ENCODE measurements around the gene DTX3.
A peak's percentile ranks its signal among the peaks of the same experiment; 100 is the strongest.
"Not testable (repeated sequence)": the region's sequence is repeated elsewhere in the genome, so short reads cannot be mapped to it uniquely, and the experiment has no call there.

Gene DTX3

DNA sequence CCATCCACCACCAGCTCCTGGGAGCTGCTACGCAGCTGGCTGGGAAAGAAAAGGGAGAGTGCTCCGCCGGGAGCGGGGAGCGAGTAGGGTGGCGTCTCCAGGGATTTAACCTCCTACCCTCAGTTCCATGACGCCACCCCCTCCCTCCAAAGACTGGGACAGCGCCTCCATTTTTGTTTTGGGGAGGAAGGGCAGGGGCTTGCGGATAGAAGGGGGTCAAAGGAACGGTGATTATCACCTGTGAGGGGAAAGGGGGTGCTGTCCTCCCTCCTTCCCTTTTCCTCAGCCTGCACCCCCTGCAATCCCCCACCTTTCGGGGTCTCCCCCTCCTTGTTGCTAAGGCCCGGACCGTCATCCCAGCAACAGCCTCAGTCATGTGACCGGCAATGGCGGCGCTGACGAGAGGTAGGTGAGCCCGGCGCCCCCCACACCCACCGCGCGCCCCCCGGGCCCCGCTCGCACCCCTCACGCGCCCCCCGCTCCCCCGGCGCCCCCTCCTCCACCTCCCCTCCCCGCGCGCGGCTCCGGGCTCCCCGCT is at the start of gene DTX3:
Gene DTX3 (plus strand): TSS at position 371 of the 538 bp plus-strand sequence. CDS start 1,694 bp downstream, outside the sequence.
- DNase-seq (ENCODE audit: low read depth): peak; percentile 44

DNA sequence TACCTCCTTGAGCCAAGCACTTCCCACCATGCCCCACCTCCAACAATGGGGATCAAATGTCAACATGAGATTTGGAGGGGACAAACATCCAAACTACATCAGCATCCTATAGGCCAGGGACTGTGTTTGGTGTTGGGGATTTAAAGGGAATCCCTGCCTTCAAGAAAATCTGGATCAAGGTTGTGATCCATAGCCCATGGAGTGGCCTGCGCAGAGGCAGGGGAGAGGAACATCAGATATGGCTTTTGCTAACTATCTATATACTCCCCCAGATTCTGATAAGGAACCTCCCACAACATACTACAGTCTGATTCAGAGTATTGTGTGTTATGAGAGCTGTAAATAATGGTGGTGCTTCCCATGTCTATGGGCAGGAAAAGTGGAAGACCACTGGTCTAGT is 49.7 kb upstream of the DTX3 start:
- H3K4me3 ChIP-seq (ENCODE audit: low read depth, low read length): no peak overlapping the region
- DNase-seq (ENCODE audit: low read depth): no peak
- TF ChIP-seq, protein P1, sequence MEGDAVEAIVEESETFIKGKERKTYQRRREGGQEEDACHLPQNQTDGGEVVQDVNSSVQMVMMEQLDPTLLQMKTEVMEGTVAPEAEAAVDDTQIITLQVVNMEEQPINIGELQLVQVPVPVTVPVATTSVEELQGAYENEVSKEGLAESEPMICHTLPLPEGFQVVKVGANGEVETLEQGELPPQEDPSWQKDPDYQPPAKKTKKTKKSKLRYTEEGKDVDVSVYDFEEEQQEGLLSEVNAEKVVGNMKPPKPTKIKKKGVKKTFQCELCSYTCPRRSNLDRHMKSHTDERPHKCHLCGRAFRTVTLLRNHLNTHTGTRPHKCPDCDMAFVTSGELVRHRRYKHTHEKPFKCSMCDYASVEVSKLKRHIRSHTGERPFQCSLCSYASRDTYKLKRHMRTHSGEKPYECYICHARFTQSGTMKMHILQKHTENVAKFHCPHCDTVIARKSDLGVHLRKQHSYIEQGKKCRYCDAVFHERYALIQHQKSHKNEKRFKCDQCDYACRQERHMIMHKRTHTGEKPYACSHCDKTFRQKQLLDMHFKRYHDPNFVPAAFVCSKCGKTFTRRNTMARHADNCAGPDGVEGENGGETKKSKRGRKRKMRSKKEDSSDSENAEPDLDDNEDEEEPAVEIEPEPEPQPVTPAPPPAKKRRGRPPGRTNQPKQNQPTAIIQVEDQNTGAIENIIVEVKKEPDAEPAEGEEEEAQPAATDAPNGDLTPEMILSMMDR (conservative IDR thresholded peaks at IDR 0.05; ENCODE audit: low read depth, low read length): no peak

More for the DNA sequence above, at the start of gene DTX3:
- H3K4me3 ChIP-seq (ENCODE audit: low read depth, low read length): peak within 1 kb of the TSS; percentile 83
- TF ChIP-seq, protein P1 (conservative IDR thresholded peaks at IDR 0.05; ENCODE audit: low read depth, low read length): peak; percentile 5

DNA sequence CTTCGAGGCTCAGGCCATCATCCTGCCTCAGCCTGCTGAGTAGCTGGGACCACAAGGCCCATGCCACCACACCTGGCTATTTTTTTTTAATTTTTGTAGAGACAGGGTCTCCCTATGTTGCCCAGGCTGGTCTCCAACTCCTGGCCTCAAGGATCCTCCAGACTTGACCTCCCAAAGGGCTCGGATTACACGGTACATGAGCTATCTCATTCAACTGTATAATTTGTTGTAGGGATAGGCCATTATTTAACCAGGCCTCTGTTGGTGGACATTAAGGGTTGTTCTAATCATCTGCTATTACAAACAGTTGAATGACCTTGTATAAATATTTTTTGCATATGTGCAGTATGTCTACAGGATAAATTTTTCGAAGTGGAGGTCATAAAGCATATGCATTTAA is 45.8 kb upstream of the DTX3 start:
- TF ChIP-seq, protein P1 (conservative IDR thresholded peaks at IDR 0.05; ENCODE audit: low read depth, low read length): no peak
- no peak for DNase-seq (ENCODE audit: low read depth)
- H3K4me3 ChIP-seq (ENCODE audit: low read depth, low read length): no peak overlapping the region

DNA sequence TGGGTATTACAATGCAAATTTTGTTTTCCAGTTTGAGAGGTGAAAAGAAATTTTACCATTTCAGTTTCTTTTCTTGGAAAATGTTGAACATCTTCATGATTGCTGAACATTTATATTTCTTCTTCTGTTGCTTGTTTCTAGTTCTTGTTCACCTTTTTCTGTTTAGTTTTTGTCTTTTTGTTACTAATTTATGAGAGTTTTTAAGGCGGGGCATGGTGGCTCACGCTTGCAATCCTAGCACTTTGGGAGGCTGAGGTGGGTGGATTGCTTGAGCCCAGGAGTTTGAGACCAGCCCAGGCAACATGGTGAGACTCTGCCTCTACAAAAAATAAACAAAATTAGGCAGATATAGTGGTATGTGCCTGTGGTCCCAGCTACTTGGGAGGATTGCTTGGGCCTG is 44.1 kb upstream of the DTX3 start:
- DNase-seq (ENCODE audit: low read depth): no peak
- TF ChIP-seq, protein P1 (conservative IDR thresholded peaks at IDR 0.05; ENCODE audit: low read depth, low read length): no peak
- H3K4me3 ChIP-seq (ENCODE audit: low read depth, low read length): no peak overlapping the region

DNA sequence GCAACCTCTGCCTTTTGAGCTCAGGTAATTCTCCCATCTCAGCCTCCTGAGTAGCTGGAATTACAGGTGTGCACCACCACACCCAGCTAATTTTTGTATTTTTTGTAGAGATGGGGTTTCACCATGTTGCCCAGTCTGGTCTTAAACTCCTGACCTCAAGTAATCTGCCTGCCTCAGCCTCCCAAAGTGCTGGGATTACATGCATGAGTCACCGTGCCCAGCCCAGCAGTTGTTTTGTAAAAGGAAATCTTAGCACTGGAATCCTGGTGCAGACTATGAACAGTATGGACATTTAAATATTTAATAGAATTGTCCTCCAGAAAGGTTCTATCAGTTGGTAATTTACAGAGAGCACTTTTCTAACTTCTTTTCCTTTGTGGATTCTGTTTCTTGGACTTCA is 43.5 kb upstream of the DTX3 start:
- DNase-seq (ENCODE audit: low read depth): peak; percentile 30
- H3K4me3 ChIP-seq (ENCODE audit: low read depth, low read length): not testable (repeated sequence)

GRCh38 chr12:57563358-57563757 is 41.3 kb upstream of the DTX3 start:
- no peak for DNase-seq (ENCODE audit: low read depth)
- TF ChIP-seq, protein P1 (conservative IDR thresholded peaks at IDR 0.05; ENCODE audit: low read depth, low read length): no peak
- H3K4me3 ChIP-seq (ENCODE audit: low read depth, low read length): no peak overlapping the region

DNA sequence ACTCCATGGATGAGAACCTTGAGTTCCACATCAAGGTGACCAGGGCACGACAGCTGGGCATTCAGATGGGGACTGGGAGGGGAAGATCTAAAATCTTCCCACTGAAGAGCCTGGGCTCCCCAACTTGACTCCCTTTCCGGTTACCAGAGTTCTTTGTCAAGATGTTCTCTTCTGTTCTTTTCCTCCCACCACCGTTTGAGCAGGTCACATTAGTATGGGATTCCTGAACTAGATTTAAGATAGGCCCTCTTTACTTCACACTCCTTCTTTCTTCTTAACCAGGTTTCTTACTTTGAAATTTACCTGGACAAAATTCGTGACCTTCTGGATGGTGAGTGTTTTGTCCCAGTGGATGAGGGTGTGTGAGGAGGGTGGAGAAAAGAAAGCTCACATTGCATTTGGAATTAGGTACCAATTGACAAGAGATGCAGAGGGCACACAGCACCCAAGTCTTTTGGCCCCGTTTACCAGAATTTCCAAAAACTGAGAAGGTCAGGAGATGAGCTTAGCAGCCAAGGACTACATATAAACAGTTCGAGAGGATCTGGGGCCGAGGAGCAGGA is 40.4 kb upstream of the DTX3 start:
- H3K4me3 ChIP-seq (ENCODE audit: low read depth, low read length): no peak overlapping the region
- TF ChIP-seq, protein P1 (conservative IDR thresholded peaks at IDR 0.05; ENCODE audit: low read depth, low read length): no peak
- DNase-seq (ENCODE audit: low read depth): no peak

Measured in choroid plexus epithelial cell (primary cell).